ENCODE data around the gene GID4. TPM values are rescaled to one million over a fixed set of nuclear protein-coding genes. Genes with fewer than 3 reads are reported as not detected.

GID4 gene
- total RNA-seq (2011; cell fraction: chromatin; rRNA removed; ENCODE audit: low replicate concordance) = 6.8 and 7.2 TPM in 2 replicates
- 5.8 and 6.8 TPM in 2 replicates for total RNA-seq (2011; cell fraction: nucleolus; rRNA removed)
- total RNA-seq (2011; cell fraction: nucleoplasm; rRNA removed) = 9.2 and 13.9 TPM in 2 replicates
- total RNA-seq (2014; rRNA removed) (2.8 and 2.9 TPM in 2 replicates), total RNA-seq (2014; rRNA removed; fragmentation: Illumina TruSeq; extraction: Trizol) (3.7 and 4.1 TPM in 2 replicates), total RNA-seq (2015; rRNA removed; fragmentation: Illumina TruSeq; extraction: Trizol) (3.3 TPM in 2 replicates), total RNA-seq (2021) (4.8 and 6.4 TPM in 2 replicates), polyA plus RNA-seq (2011; rRNA removed) (5.9 and 6.6 TPM in 2 replicates), polyA plus RNA-seq (2014; fragmentation: Illumina TruSeq; extraction: Trizol) (5.9 TPM in 2 replicates), polyA plus RNA-seq (2014; fragmentation: Nextera tagmentation; extraction: Ambion mirVana) (1 to 10 TPM; 1.2 to 1.3 TPM), polyA plus RNA-seq (2014; rRNA removed) (3.3 and 4.2 TPM in 2 replicates), polyA minus RNA-seq (2011; rRNA and poly(A)+ RNA removed) (7.7 and 11.4 TPM in 2 replicates), Bru-seq, nascent RNA (percentile 52 among the genes with signal in this experiment), BruChase-seq, experiment 1, labeled RNA remaining after a 2-hour chase (percentile 54 among the genes with signal in this experiment), BruChase-seq, experiment 2, labeled RNA remaining after a 6-hour chase (percentile 53 among the genes with signal in this experiment)
- 3.1 and 5.5 TPM in 2 replicates for polyA plus RNA-seq (2011; cell fraction: cytosol; rRNA removed)
- 5.2 and 6.2 TPM in 2 replicates for polyA plus RNA-seq (2011; cell fraction: nucleus; rRNA removed)
- polyA plus RNA-seq (2012) = 5.2 and 6.2 TPM in 2 replicates
- polyA minus RNA-seq (2011; cell fraction: cytosol; rRNA and poly(A)+ RNA removed) = 4.1 and 5.4 TPM in 2 replicates
- 2.7 TPM in 2 replicates for polyA minus RNA-seq (2011; cell fraction: nucleus; rRNA and poly(A)+ RNA removed)
- long read RNA-seq, experiment 1, full-length matches to known transcripts = 9 of 13 reads
- long read RNA-seq, experiment 1, partial matches to known transcripts = 1 of 13 reads
- long read RNA-seq, experiment 1, other reads (novel, unspliced or antisense) = 3 of 13 reads
- long read RNA-seq, experiment 2, full-length matches to known transcripts = 6 of 14 reads
- long read RNA-seq, experiment 2, partial matches to known transcripts = 2 of 14 reads
- long read RNA-seq, experiment 2, other reads (novel, unspliced or antisense) = 6 of 14 reads
- long read RNA-seq, experiment 3, full-length matches to known transcripts = 4 of 4 reads
- long read RNA-seq, experiment 3, partial matches to known transcripts = 0 of 4 reads
- long read RNA-seq, experiment 3, other reads (novel, unspliced or antisense) = 0 of 4 reads

- Histone ChIP-seq H3K36me3 (ENCODE audit: control insufficient read depth, insufficient read depth, low read length) (0 out of 3 replicates have a peak, but pooled peaks cover 3% of the 10 kb centered on the region), H3K27ac (ENCODE audit: extremely low read depth, low read depth, low read length) (peak within 1 kb of the TSS; percentile 67), H4K20me1 (replicated peaks; ENCODE audit: control insufficient read depth, insufficient read depth, low read length) (no peaks in the 10 kb centered on the region; the same call in 1 of the 2 replicates), H3K9me1 (ENCODE audit: control insufficient read depth, insufficient read depth, low read length) (no peaks in the 10 kb centered on the region), H3K79me2 (ENCODE audit: control insufficient read depth, insufficient read depth, low read length) (peaks cover 53% of the 10 kb centered on the region), H3K9ac (ENCODE audit: insufficient read depth in 1 of 2, low read depth in 2 of 2, low read length in 2 of 2) (peak within 1 kb of the TSS; percentile 72 to 97), H3K4me2 (ENCODE audit: insufficient read depth, low read length) (peak within 1 kb of the TSS; percentile 89), H3K4me1 (replicated peaks in 1 of 2; ENCODE audit: control insufficient read depth in 2 of 2, insufficient read depth in 2 of 2, low read length in 2 of 2) (peaks cover 24 to 38% of the 10 kb centered on the region in 2 experiments; a peak in 4 of 5 replicates), H3K27me3 (ENCODE audit: control insufficient read depth in 2 of 2, insufficient read depth in 2 of 2, low read length in 2 of 2) (no peaks in the 10 kb centered on the region), H2AFZ (ENCODE audit: low read depth, low read length) (peak within 1 kb of the TSS; percentile 90), H3K9me3 (replicated peaks; ENCODE audit: control insufficient read depth, insufficient read depth, low read depth, low read length) (no peaks in the 10 kb centered on the region), H3K4me3 (peak within 1 kb of the TSS; percentile 72)
- BruUV-seq (replicated peaks) = no TSS peak
- FAIRE-seq = peak; percentile 95
- ChIA-PET CTCF (ENCODE audit: low intra/inter-chr PET ratio) (no interaction called here), POLR2A (no interaction called here)
- intact Hi-C loops (cut with micrococcal nuclease) (loop anchor here (5.0 kb wide), 1 partner anchor 357 kb away; the partner anchor contains the start of gene RAI1), in situ Hi-C loops (cut with MboI) (no loop called here)
- ATAC-seq = peak; percentile 94
- peak; percentile 93 to 99 (median 94) for DNase-seq (ENCODE audit: extremely low read depth in 1 of 4, low spot score in 3 of 4)
- WGBS (ENCODE audit: insufficient coverage, low coverage, missing lambda C conversion rate) = under 1% methylated on average over 35 of the region's 67 CpGs
- TF ChIP-seq ZNF79 (CRISPR knock-in tag; IDR thresholded peaks at IDR 0.05; ENCODE audit: low read depth) (no peak), FOXO4 (CRISPR knock-in tag; IDR thresholded peaks at IDR 0.05) (no peak), NONO (IDR thresholded peaks at IDR 0.05; ENCODE audit: low read depth in 2 of 2, low read length in 1 of 2) (no peak), PURB (CRISPR knock-in tag; IDR thresholded peaks at IDR 0.05; ENCODE audit: low read depth) (no peak), LCOR (CRISPR knock-in tag; IDR thresholded peaks at IDR 0.05) (peak; percentile 38; the same call in 1 of the 2 replicates), NCOA2 (IDR thresholded peaks at IDR 0.05; ENCODE audit: partially characterized antibody in 2 of 2) (no peak), U2AF2 (optimal IDR thresholded peaks at IDR 0.05; ENCODE audit: low read depth, low read length) (no peak), CTBP1 (IDR thresholded peaks at IDR 0.05; ENCODE audit: borderline replicate concordance) (peak; percentile 68), C11orf30 (IDR thresholded peaks at IDR 0.05; ENCODE audit: low read depth) (peak; percentile 98), CREB3 (tag; conservative IDR thresholded peaks at IDR 0.05; ENCODE audit: low read depth) (no peak), EHMT2 (IDR thresholded peaks at IDR 0.05) (peak; percentile 75; the same call in 1 of the 2 replicates), NRF1 (conservative IDR thresholded peaks at IDR 0.05 in 1 of 2, IDR thresholded peaks at IDR 0.05 in 1 of 2) (peak; percentile 94 to 95)
Measured at GRCh38 chr17:18038861-18039534, at the start of gene GID4, which contains the start of gene ATPAF2. GID4 (plus strand) TSS chr17:18039408; CDS start chr17:18039465, 57 bp downstream. ATPAF2 (minus strand) TSS chr17:18039168; CDS start chr17:18039013, 155 bp downstream.
